Measurements from ENCODE around the gene ZNF280C. TPM values are rescaled to one million over a fixed set of nuclear protein-coding genes. Genes with fewer than 3 reads are reported as not detected.
A peak's percentile ranks its signal among the peaks of the same experiment; 100 is the strongest.
"Not testable (repeated sequence)": the region's sequence is repeated elsewhere in the genome, so short reads cannot be mapped to it uniquely, and the experiment has no call there.

The ZNF280C gene
- total RNA-seq, 1 experiment from 2014 or later: 12.9 TPM

DNA sequence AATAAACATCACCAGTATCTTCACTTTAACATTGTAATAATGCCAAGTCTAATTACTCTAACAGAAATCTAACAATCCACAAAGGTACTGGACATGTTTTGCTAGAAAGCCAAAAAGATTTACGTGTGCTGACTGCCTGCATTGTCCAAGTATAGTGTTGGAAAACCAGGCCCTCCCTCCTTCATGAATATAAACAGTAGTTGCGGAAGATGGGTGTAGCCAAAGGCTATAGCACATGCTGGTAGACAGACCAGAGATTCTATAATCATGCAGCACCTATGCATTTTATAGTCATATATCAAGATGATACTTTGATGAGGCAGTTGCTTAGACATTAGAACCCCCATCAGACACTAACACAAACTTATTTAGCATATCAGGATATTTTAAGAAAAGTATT is 22.6 kb downstream of the ZNF280C start:
- BruUV-seq (replicated peaks): TSS peak; percentile 29
- intact Hi-C loops (cut with micrococcal nuclease; ENCODE audit: unreplicated experiment) (no loop called here), in situ Hi-C loops (cut with HindIII; ENCODE audit: low pct_unique_long_range_greater_than_20kb, low sequenced_read_pairs) (no loop called here)
- Histone ChIP-seq H3K27ac (ENCODE audit: low read length) (no peak overlapping the region), H3K4me3 (ENCODE audit: low read depth in 2 of 2, low read length in 2 of 2) (no peak overlapping the region), H3K9me3 (ENCODE audit: control insufficient read depth, insufficient read depth, low read depth, low read length) (no peaks in the 10 kb centered on the region), H3K27me3 (ENCODE audit: control insufficient read depth, insufficient read depth, low read length) (no peaks in the 10 kb centered on the region), H3K36me3 (ENCODE audit: control insufficient read depth, insufficient read depth, low read length) (peaks cover 6% of the 10 kb centered on the region; the same call in 1 of the 2 replicates), H3K4me1 (ENCODE audit: control insufficient read depth, insufficient read depth, low read length) (no peaks in the 10 kb centered on the region)
- TF ChIP-seq, protein P1, sequence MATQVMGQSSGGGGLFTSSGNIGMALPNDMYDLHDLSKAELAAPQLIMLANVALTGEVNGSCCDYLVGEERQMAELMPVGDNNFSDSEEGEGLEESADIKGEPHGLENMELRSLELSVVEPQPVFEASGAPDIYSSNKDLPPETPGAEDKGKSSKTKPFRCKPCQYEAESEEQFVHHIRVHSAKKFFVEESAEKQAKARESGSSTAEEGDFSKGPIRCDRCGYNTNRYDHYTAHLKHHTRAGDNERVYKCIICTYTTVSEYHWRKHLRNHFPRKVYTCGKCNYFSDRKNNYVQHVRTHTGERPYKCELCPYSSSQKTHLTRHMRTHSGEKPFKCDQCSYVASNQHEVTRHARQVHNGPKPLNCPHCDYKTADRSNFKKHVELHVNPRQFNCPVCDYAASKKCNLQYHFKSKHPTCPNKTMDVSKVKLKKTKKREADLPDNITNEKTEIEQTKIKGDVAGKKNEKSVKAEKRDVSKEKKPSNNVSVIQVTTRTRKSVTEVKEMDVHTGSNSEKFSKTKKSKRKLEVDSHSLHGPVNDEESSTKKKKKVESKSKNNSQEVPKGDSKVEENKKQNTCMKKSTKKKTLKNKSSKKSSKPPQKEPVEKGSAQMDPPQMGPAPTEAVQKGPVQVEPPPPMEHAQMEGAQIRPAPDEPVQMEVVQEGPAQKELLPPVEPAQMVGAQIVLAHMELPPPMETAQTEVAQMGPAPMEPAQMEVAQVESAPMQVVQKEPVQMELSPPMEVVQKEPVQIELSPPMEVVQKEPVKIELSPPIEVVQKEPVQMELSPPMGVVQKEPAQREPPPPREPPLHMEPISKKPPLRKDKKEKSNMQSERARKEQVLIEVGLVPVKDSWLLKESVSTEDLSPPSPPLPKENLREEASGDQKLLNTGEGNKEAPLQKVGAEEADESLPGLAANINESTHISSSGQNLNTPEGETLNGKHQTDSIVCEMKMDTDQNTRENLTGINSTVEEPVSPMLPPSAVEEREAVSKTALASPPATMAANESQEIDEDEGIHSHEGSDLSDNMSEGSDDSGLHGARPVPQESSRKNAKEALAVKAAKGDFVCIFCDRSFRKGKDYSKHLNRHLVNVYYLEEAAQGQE (IDR thresholded peaks at IDR 0.05; ENCODE audit: insufficient read depth in 1 of 2, low read depth in 2 of 2, low read length in 1 of 2): no peak
- TF ChIP-seq, protein P2, sequence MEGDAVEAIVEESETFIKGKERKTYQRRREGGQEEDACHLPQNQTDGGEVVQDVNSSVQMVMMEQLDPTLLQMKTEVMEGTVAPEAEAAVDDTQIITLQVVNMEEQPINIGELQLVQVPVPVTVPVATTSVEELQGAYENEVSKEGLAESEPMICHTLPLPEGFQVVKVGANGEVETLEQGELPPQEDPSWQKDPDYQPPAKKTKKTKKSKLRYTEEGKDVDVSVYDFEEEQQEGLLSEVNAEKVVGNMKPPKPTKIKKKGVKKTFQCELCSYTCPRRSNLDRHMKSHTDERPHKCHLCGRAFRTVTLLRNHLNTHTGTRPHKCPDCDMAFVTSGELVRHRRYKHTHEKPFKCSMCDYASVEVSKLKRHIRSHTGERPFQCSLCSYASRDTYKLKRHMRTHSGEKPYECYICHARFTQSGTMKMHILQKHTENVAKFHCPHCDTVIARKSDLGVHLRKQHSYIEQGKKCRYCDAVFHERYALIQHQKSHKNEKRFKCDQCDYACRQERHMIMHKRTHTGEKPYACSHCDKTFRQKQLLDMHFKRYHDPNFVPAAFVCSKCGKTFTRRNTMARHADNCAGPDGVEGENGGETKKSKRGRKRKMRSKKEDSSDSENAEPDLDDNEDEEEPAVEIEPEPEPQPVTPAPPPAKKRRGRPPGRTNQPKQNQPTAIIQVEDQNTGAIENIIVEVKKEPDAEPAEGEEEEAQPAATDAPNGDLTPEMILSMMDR (IDR thresholded peaks at IDR 0.05): no peak
- TF ChIP-seq TCF7L2 (IDR thresholded peaks at IDR 0.05; ENCODE audit: low read depth, low read length) (no peak), POLR2AphosphoS5 (IDR thresholded peaks at IDR 0.05; ENCODE audit: low read depth, low read length) (no peak), SIN3A (IDR thresholded peaks at IDR 0.05; ENCODE audit: borderline replicate concordance, insufficient read depth, low read depth, low read length) (no peak)
- ATAC-seq (no peak), DNase-seq (ENCODE audit: low read depth, low spot score) (no peak)
- ChIA-PET POLR2A (no interaction called here), CTCF (no interaction called here)

DNA sequence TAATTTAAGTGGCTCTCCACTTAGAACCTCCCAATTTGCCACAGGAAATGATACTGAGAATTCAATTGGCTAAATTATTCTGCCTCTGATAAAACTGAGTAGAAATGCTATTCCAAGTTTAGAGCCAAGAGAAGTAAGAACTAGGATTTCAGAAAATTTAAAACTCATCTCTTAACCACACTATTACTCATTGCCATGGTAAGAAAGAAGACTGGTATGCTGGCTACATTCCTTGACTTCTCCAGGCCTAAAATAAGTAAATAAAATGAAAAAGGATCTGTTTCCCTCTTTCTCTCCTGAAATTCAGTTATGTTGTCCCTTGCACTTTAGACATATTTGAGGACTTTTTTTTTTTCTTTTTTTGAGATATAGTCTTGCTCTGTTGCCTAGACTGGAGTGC is 23.3 kb downstream of the ZNF280C start:
- no TSS peak for BruUV-seq (replicated peaks)
- Histone ChIP-seq H3K4me3 (ENCODE audit: low read depth in 2 of 2, low read length in 2 of 2) (no peak overlapping the region), H3K27me3 (ENCODE audit: control insufficient read depth, insufficient read depth, low read length) (no peaks in the 10 kb centered on the region), H3K36me3 (ENCODE audit: control insufficient read depth, insufficient read depth, low read length) (peaks cover 8% of the 10 kb centered on the region; the same call in 1 of the 2 replicates), H3K27ac (ENCODE audit: low read length) (no peak overlapping the region), H3K9me3 (ENCODE audit: control insufficient read depth, insufficient read depth, low read depth, low read length) (no peaks in the 10 kb centered on the region), H3K4me1 (ENCODE audit: control insufficient read depth, insufficient read depth, low read length) (no peaks in the 10 kb centered on the region)
- POLR2A ChIA-PET: no interaction called here
- ATAC-seq (no peak), DNase-seq (ENCODE audit: low read depth, low spot score) (no peak)
- CTCF ChIA-PET: interaction anchor here (0.8 kb wide), 1 partner anchor 158 kb away, joined by 5 read pairs; no protein-coding TSS in a partner anchor
- TF ChIP-seq, protein P1 (IDR thresholded peaks at IDR 0.05; ENCODE audit: insufficient read depth in 1 of 2, low read depth in 2 of 2, low read length in 1 of 2): no peak
- TF ChIP-seq SIN3A (IDR thresholded peaks at IDR 0.05; ENCODE audit: borderline replicate concordance, insufficient read depth, low read depth, low read length) (no peak), TCF7L2 (IDR thresholded peaks at IDR 0.05; ENCODE audit: low read depth, low read length) (no peak), POLR2AphosphoS5 (IDR thresholded peaks at IDR 0.05; ENCODE audit: low read depth, low read length) (no peak)
- TF ChIP-seq, protein P2 (IDR thresholded peaks at IDR 0.05): no peak
- intact Hi-C loops (cut with micrococcal nuclease; ENCODE audit: unreplicated experiment): no loop called here
- in situ Hi-C loops (cut with HindIII; ENCODE audit: low pct_unique_long_range_greater_than_20kb, low sequenced_read_pairs): no loop called here

DNA sequence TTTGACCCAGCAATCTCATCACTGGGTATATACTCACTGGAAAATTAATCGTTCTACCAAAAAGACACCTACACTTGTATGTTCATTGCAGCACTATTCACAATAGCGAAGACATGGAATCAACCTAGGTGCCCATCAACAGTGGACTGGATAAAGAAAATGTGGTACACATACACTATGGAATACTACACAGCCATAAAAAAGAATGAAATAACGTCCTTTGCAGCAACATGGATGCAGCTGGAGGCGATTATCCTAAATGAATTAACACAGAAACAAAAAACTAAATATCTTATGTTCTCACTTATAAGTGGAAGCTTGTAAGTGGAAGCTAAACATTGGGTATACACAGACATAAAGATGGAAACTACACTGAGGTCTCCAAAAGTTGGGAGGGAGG is 37.5 kb downstream of the ZNF280C start:
- H3K4me3 ChIP-seq (ENCODE audit: low read depth in 2 of 2, low read length in 2 of 2); H3K27ac ChIP-seq (ENCODE audit: low read length); in situ Hi-C loops (cut with HindIII; ENCODE audit: low pct_unique_long_range_greater_than_20kb, low sequenced_read_pairs); POLR2A ChIA-PET; CTCF ChIA-PET; BruUV-seq (replicated peaks); DNase-seq (ENCODE audit: low read depth, low spot score); H3K4me1 ChIP-seq (ENCODE audit: control insufficient read depth, insufficient read depth, low read length); H3K27me3 ChIP-seq (ENCODE audit: control insufficient read depth, insufficient read depth, low read length); ATAC-seq; intact Hi-C loops (cut with micrococcal nuclease; ENCODE audit: unreplicated experiment); H3K9me3 ChIP-seq (ENCODE audit: control insufficient read depth, insufficient read depth, low read depth, low read length): not testable (repeated sequence)
- H3K36me3 ChIP-seq (ENCODE audit: control insufficient read depth, insufficient read depth, low read length): peaks cover 13% of the 10 kb centered on the region

Measured in Panc1 (cell line).